Keratinocyte (primary cell): ENCODE measurements around the gene NINJ2. TPM values are rescaled to one million over a fixed set of nuclear protein-coding genes. Genes with fewer than 3 reads are reported as not detected.
"Not testable (repeated sequence)": the region's sequence is repeated elsewhere in the genome, so short reads cannot be mapped to it uniquely, and the experiment has no call there.

Source experiments
- DNase-seq: peaks from one replicate; pipeline ENCODE4 v3.0.0-alpha.2; 2011; ENCODE audit warnings: low read depth, missing footprints, low spot score
- FAIRE-seq: peaks from 2 replicates; lab custom pipeline; 2011; peaks lifted over from hg19 to GRCh38; lab: Jason Lieb, UNC
- H2AFZ ChIP-seq: 2 replicates; pipeline ENCODE4 v1.6.0; 2012; ENCODE audit warnings: low read length, control low read depth, inconsistent platforms; ENCODE audit not compliant: control insufficient read depth
- H3K27ac ChIP-seq: 2 replicates; pipeline ENCODE4 v1.5.1; 2011; ENCODE audit warnings: low read length; ENCODE audit not compliant: control insufficient read depth, insufficient read depth
- H3K27me3 ChIP-seq: 3 replicates; pipeline ENCODE4 v1.6.0; 2011; ENCODE audit warnings: low read length; ENCODE audit not compliant: control insufficient read depth, insufficient read depth; ENCODE audit errors: extremely low read depth
- H3K36me3 ChIP-seq, 2 experiments: 2 replicates in 1 of 2; 3 replicates in 1 of 2; pipeline ENCODE4 v1.5.1; 2011; ENCODE audit warnings: low read length in 2 of 2, mild to moderate bottlenecking in 1 of 2; ENCODE audit not compliant: control insufficient read depth in 2 of 2, insufficient read depth in 2 of 2; ENCODE audit errors: extremely low read depth in 1 of 2
- H3K4me1 ChIP-seq: 3 replicates; pipeline ENCODE4 v1.5.1; 2011; ENCODE audit warnings: low read length; ENCODE audit not compliant: control insufficient read depth, insufficient read depth; ENCODE audit errors: extremely low read depth
- H3K4me2 ChIP-seq: 3 replicates; pipeline ENCODE4 v1.6.0; 2011; ENCODE audit warnings: low read depth, low read length; ENCODE audit not compliant: control insufficient read depth, insufficient read depth; ENCODE audit errors: extremely low read depth
- H3K4me3 ChIP-seq, 3 experiments: fragments of 200-600 bp in 1 of 3; sonication (generic) in 1 of 3; 2 replicates in 2 of 3; 3 replicates in 1 of 3; pipeline ENCODE4 v1.5.1; 2011 to 2016; ENCODE audit warnings: low read length in 3 of 3, mild to moderate bottlenecking in 3 of 3, control low read depth in 2 of 3, inconsistent platforms in 1 of 3, low read depth in 1 of 3, mixed read lengths in 1 of 3, mixed run types in 1 of 3, moderate library complexity in 1 of 3; ENCODE audit not compliant: control insufficient read depth in 2 of 3, insufficient read depth in 2 of 3; ENCODE audit errors: extremely low read depth in 1 of 3
- H3K79me2 ChIP-seq: 2 replicates; pipeline ENCODE4 v1.6.0; 2012; ENCODE audit warnings: low read length; ENCODE audit not compliant: control insufficient read depth, insufficient read depth
- H3K9ac ChIP-seq: 3 replicates; pipeline ENCODE4 v1.6.0; 2011; ENCODE audit warnings: low read length; ENCODE audit not compliant: control insufficient read depth, insufficient read depth; ENCODE audit errors: extremely low read depth
- H3K9me1 ChIP-seq: 3 replicates; pipeline ENCODE4 v1.6.0; 2011; ENCODE audit warnings: low read length; ENCODE audit not compliant: control insufficient read depth, insufficient read depth; ENCODE audit errors: extremely low read depth
- H3K9me3 ChIP-seq: 2 replicates; pipeline ENCODE4 v1.5.1; 2012; ENCODE audit warnings: low read depth, low read length; ENCODE audit not compliant: control insufficient read depth
- H4K20me1 ChIP-seq: 3 replicates; pipeline ENCODE4 v1.6.0; 2011; ENCODE audit warnings: low read length; ENCODE audit not compliant: control insufficient read depth, insufficient read depth; ENCODE audit errors: extremely low read depth
- CTCF ChIP-seq, 3 experiments: IDR thresholded peaks in 1 of 3; conservative IDR thresholded peaks in 1 of 3; optimal IDR thresholded peaks in 1 of 3; 2 replicates in 2 of 3; 3 replicates in 1 of 3; pipeline versions ENCODE3 to v1.5.1; 2011; ENCODE audit warnings: low read length in 3 of 3, mild to moderate bottlenecking in 3 of 3, moderate library complexity in 2 of 3, control low read depth in 1 of 3, inconsistent platforms in 1 of 3; ENCODE audit not compliant: insufficient read depth in 2 of 3; ENCODE audit errors: extremely low read depth in 1 of 3
- EZH2 ChIP-seq: IDR thresholded peaks from one replicate; pipeline ENCODE4 v1.6.1; 2012; ENCODE audit warnings: inconsistent platforms, mild to moderate bottlenecking, low read length, moderate library complexity
- dilution Hi-C: fragments of 300-500 bp; cut with MboI; formaldehyde crosslinking; loops from one replicate; pipeline ENCODE4 v1.7.0; 2020; ENCODE audit warnings: low sequenced_read_pairs; ENCODE audit not compliant: extremely low pct_ligation_motif_present
- polyA plus RNA-seq, 5 experiments: library from polyadenylated mRNA; depleted of rRNA in 3 of 5; stranded (reverse) in 3 of 5; stranded (forward) in 1 of 5; unstranded in 1 of 5; fragments of >200 nt; gene quantifications; 1 replicate in 1 of 5; 2 replicates in 3 of 5; 3 replicates in 1 of 5; pipeline versions ENCODE4 v1.2.1 to v1.2.3, GENCODE V29; 2011 to 2012; ENCODE audit warnings: missing spikeins in 2 of 5, low read depth in 1 of 5, low replicate concordance in 1 of 5

NINJ2 gene
- polyA plus RNA-seq, 1 donor (not counting 4 experiments of a cell fraction or from before 2014, with no cell fraction given), result 0.58 TPM

GRCh38 chr12:579420-580110 lies 83.7 kb downstream of the NINJ2 start:
- H3K27me3 ChIP-seq, result no peaks in the 10 kb centered on the region
- H3K79me2 ChIP-seq, result no peaks in the 10 kb centered on the region
- no peak for FAIRE-seq
- H3K9me1 ChIP-seq, result no peaks in the 10 kb centered on the region
- H3K4me2 ChIP-seq, result peak overlapping the region; percentile 48
- peaks cover 27% of the 10 kb centered on the region for H3K4me1 ChIP-seq
- no peaks in the 10 kb centered on the region for H3K36me3 ChIP-seq
- dilution Hi-C loops, result no loop called here
- no peaks in the 10 kb centered on the region for H3K9me3 ChIP-seq
- TF ChIP-seq EZH2, result no peak
- no peak for TF ChIP-seq CTCF (optimal IDR thresholded peaks at IDR 0.05 in 1 of 3, IDR thresholded peaks at IDR 0.05 in 1 of 3, conservative IDR thresholded peaks at IDR 0.05 in 1 of 3; ENCODE audit: extremely low read depth in 1 of 3, insufficient read depth in 2 of 3, low read length in 3 of 3)
- H4K20me1 ChIP-seq, result no peaks in the 10 kb centered on the region
- no peak overlapping the region for H3K9ac ChIP-seq
- peak overlapping the region; percentile 32 for H2AFZ ChIP-seq
- no peak overlapping the region for H3K4me3 ChIP-seq
- no peak for DNase-seq
- H3K27ac ChIP-seq, result no peak overlapping the region

GRCh38 chr12:578748-579419 lies 84.4 kb downstream of the NINJ2 start:
- DNase-seq (no peak), FAIRE-seq (peak; percentile 32)
- Histone ChIP-seq H3K4me2 (peak overlapping the region; percentile 48), H3K79me2 (no peaks in the 10 kb centered on the region), H3K36me3 (no peaks in the 10 kb centered on the region), H3K27ac (no peak overlapping the region), H3K27me3 (no peaks in the 10 kb centered on the region), H3K4me3 (no peak overlapping the region), H3K9me1 (no peaks in the 10 kb centered on the region), H3K9ac (no peak overlapping the region), H3K4me1 (peaks cover 29% of the 10 kb centered on the region), H2AFZ (peak overlapping the region; percentile 32), H4K20me1 (no peaks in the 10 kb centered on the region), H3K9me3 (no peaks in the 10 kb centered on the region)
- dilution Hi-C loops, result no loop called here
- TF ChIP-seq CTCF (optimal IDR thresholded peaks at IDR 0.05 in 1 of 3, IDR thresholded peaks at IDR 0.05 in 1 of 3, conservative IDR thresholded peaks at IDR 0.05 in 1 of 3; ENCODE audit: extremely low read depth in 1 of 3, insufficient read depth in 2 of 3, low read length in 3 of 3) (no peak), EZH2 (no peak)

- H3K4me2 ChIP-seq, DNase-seq, H3K27ac ChIP-seq, H3K9me1 ChIP-seq, H3K9me3 ChIP-seq, H3K4me3 ChIP-seq, H4K20me1 ChIP-seq, H3K36me3 ChIP-seq, H3K9ac ChIP-seq, H3K79me2 ChIP-seq, H3K27me3 ChIP-seq, dilution Hi-C loops, H2AFZ ChIP-seq: not testable (repeated sequence)
- H3K4me1 ChIP-seq, result peaks cover 29% of the 10 kb centered on the region
- FAIRE-seq, result peak; percentile 32
These were observed 85.1 kb downstream of the NINJ2 start for GRCh38 chr12:577994-578747.
